ENCODE data around the gene CD300LF.

The CD300LF gene

DNA sequence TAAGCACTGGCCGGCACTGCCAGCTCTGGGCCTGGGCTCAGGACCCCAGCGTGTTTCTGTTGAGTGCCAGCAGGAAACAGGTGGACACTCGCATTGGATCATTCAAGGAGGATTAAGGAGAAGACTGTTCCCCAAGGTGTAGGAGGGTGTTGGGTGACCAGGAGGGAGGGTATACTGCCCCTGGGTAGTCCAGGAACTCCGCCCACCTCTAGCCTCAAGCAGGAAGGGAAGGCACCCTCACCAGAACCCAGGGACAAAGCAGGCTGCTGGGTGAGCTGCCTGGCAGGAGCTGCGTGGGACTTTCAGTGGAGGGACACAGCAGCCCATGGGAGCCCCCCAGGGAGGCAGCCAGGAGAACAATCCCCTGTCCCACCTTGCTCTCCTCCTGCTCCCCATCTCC is 16.6 kb upstream of the CD300LF start:
- no peak for DNase-seq

GRCh38 chr17:74728702-74729075 is 16.0 kb upstream of the CD300LF start:
- no peak for DNase-seq

GRCh38 chr17:74728033-74728701 is 15.4 kb upstream of the CD300LF start:
- DNase-seq: no peak

DNA sequence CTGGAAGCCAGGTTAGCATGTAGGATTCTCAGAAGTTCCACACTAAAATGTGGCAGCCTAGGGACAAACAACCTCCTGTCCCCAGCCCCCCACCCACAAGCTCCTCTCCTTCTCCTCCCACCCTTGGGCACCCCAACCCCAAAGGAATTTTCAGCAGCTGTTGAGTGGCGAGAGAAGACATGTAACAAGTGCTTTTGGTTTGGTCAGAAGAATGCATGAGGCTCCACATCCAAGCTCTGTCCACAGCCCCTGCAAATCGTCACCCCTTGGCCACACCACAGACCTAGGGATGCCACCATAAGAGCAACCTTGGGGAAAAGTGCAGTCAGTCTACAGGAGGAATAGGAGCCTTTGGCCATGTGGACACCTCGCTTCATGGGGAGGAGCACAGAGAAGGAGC is 12.4 kb upstream of the CD300LF start:
- no peak for DNase-seq

DNA sequence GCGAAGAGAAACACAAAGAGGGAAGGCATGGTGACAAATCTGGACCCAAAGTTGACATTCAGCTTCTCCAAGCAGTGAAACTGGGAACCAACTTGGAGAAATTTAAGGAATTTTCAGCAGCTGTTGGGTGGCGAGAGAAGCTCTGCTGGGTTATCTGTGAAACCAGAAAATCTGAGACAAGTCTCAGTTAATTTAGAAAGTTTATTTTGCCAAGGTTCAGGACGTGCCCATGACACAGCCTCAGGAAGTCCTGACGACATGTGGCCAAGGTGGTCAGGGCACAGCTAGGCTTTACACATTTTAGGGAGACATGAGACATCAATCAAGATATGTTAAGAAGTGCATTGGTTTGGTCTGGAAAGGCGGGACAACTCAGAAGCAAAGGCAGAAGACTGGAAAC is 11.2 kb upstream of the CD300LF start:
- no peak for DNase-seq

GRCh38 chr17:74722782-74723181 is 10.1 kb upstream of the CD300LF start:
- no peak for DNase-seq

GRCh38 chr17:74720506-74720905 is 7.8 kb upstream of the CD300LF start:
- DNase-seq: no peak

DNA sequence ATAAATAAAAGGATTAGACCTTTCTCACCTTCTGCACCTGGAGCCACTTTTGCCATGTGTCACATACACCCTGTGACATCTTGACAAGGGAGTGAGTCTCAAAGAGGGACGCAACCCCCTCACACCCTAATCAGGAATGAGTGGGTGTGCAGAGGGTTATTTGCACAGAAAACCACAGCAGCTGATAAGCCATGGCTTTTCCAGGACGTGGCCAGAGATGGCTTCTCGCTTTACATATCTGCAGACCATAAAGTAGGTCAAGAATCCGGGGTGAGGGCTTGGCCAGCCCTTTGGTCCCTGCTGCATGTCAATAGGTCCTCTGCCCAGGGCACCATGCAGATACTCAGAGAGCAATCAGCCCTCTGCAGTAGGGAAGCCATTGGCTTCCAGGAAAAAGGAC is 2.4 kb upstream of the CD300LF start:
- no peak for DNase-seq

GRCh38 chr17:74713171-74713755 is 540 bp upstream of the CD300LF start:
- DNase-seq: no peak

GRCh38 chr17:74712301-74712700 is 422 bp downstream of the CD300LF start:
- DNase-seq: no peak

DNA sequence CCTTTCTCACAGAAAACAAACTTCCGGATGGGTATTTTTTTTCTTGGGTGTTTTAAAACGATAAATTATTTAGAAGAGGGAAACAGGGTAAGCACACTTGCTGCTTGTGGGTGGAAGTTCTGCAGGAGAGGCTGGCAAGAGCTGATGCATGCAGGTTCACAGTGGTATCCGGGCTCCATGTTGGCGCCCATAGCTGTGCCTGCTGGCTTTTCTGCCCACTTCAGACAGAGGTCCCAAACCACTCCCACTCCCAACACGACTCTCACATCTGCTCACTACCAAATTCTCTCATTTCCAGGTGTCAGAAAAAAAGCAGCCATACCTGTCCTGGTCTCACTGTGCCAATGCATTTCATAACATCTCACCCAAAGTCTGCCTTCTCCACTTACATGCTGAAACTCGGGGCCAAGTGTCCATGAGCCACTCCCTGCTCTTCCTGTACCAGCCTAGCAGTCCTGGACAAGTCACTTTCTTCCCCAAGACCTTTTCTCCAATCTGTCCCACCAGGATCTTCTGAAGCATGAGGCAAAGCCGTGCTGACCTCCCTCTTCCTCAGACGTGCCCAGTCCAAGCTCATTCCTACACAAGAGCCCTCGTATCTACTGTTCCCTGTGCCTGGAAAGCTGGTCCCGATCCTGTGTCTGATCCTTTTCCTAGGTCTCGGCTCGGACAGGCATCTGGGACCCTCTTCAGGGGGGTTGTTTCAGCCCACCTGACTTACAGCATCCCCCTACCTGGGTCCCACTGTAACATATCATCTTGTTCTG is 1.5 kb downstream of the CD300LF start:
- DNase-seq: no peak

GRCh38 chr17:74704544-74704943 is 8.2 kb downstream of the CD300LF start:
- no peak for DNase-seq

DNA sequence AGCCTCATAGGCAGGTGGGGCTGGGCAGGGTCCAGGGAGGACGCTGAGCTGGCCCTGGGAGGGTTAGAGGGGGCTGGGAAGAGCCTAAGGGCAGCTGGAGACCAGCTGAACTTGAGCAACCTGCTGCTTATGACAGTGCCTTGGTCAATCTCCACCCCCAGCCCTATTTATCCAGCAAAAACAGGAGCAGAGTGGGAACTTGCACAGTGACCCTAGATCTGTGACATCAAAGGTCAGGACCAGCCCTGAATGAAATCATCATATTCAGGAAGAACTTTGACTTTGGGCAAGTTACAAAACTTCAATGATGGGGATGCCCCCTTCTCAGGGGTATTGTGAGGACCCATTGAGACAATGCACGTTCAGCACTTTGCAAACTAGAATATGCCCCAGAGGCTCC is 9.4 kb downstream of the CD300LF start:
- no peak for DNase-seq

- DNase-seq: no peak
These were observed 10.4 kb downstream of the CD300LF start for GRCh38 chr17:74702116-74702871.

- DNase-seq: no peak
These were observed 13.5 kb downstream of the CD300LF start for GRCh38 chr17:74699236-74699635.

- DNase-seq: no peak
These were observed 14.7 kb downstream of the CD300LF start for GRCh38 chr17:74698069-74698468.

- DNase-seq: no peak
These were observed 15.2 kb downstream of the CD300LF start for GRCh38 chr17:74697515-74697914.

DNA sequence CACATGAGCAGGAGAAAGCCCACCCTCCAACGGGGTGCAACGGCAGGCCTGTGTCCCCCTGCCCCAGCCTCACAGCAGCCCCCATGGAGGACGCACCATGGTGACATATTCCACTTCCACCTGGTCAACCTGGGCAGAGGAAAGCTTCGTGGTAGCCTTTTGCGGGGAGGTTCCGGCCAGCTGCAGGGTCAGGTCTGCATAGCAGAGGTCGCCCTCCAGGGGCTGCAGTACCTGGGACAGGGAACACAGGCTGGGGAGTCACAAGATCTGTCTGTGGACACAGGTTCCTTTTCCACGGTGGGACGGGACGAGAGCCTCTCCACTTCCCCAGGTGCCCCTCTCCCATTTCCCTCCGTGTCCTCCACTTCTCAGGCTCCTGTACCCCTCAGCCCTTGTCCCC is 17.1 kb downstream of the CD300LF start:
- no peak for DNase-seq

DNA sequence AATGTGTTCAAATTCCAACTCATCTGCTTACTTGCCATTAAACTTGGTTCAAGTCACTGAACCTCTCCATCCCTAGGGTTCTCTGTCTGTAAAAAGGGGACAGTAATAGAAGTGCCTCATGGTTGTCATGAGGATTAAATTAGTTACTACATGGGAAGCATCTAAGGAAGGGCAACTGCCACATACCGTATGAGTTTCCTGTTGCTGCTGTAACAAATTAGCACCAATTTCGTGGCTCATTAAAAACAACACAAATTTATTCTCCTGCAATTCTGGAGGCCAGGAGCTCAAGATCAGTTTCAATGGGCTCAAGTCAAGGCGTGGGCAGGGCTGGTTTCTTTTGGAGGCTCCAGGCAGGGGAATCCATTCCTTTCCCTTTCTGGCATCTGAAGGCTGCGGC is 18.6 kb downstream of the CD300LF start:
- DNase-seq: no peak

GRCh38 chr17:74691151-74691550 is 21.6 kb downstream of the CD300LF start:
- DNase-seq: no peak

- DNase-seq: no peak
These were observed 22.3 kb downstream of the CD300LF start for GRCh38 chr17:74690409-74690825.

DNA sequence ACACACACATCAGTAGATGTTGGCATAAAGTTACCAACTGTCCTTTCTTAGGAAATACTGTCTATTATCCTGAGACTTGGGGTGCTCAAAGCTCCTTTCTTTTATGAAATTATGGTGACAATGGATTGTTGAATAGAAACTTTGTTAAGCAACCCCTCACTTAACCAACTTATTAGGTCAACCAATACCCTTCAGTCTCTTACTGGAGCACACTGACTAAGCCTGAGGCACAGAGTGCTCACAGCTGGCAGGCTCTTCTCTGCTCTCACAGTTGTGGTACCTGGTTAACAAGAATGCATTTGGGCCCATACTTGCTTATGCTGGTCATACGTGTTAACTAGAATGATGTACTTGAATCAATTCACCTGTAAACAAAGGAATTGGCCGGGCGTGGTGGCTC is 24.8 kb downstream of the CD300LF start:
- no peak for DNase-seq

DNA sequence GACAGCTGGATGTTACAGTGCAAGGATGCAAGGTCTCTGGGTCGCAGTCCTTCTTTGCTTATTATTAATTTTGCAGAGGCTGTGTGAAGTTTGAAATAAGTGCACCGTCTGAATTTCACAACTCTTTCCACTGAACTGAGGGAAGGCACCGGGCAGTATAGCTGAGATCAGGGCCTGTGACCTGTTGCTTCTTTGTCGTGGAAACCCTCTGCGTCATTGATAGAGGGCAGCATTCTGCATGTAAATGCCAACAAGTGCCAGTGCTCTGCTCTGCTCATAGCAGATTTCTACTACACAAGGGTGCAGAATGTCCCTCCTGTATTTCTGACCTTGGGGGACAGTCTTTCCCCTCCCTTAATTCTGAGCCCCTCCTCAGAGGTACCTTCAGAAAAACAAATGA is 26.0 kb downstream of the CD300LF start:
- no peak for DNase-seq
